Inflammatory macrophage (primary cell): ENCODE data around the gene SGF29.
"Not testable (repeated sequence)": the region's sequence is repeated elsewhere in the genome, so short reads cannot be mapped to it uniquely, and the experiment has no call there.

Source experiments
- DNase-seq, 2 donors: peaks; one replicate each; pipeline ENCODE4 v3.0.0-alpha.2; 2020 to 2022

The SGF29 gene

GRCh38 chr16:28566233-28566925 lies 12.7 kb downstream of the SGF29 start:
- DNase-seq = not testable (repeated sequence)

GRCh38 chr16:28567292-28567691 lies 13.6 kb downstream of the SGF29 start:
- DNase-seq = no peak

- DNase-seq = peak; percentile 32 to 55
Measured at GRCh38 chr16:28569021-28569420, 15.3 kb downstream of the SGF29 start.

GRCh38 chr16:28569968-28570752 lies 16.4 kb downstream of the SGF29 start:
- no peak for DNase-seq

GRCh38 chr16:28572696-28573510 lies 19.2 kb downstream of the SGF29 start:
- DNase-seq = peak; percentile 58 to 61

GRCh38 chr16:28573738-28574718 lies 20.3 kb downstream of the SGF29 start:
- DNase-seq = peak; percentile 26 to 46

GRCh38 chr16:28574925-28575324 lies 21.2 kb downstream of the SGF29 start:
- DNase-seq = no peak

GRCh38 chr16:28575446-28576109 lies 21.9 kb downstream of the SGF29 start:
- no peak for DNase-seq

- DNase-seq = no peak
Measured at GRCh38 chr16:28580726-28581315, 27.1 kb downstream of the SGF29 start.

GRCh38 chr16:28585674-28586073 lies 32.0 kb downstream of the SGF29 start:
- no peak for DNase-seq

- DNase-seq = no peak
Measured at GRCh38 chr16:28586466-28586865, 32.7 kb downstream of the SGF29 start.

- DNase-seq = no peak
Measured at GRCh38 chr16:28587386-28587785, 33.7 kb downstream of the SGF29 start.

- no peak for DNase-seq
Measured at GRCh38 chr16:28589069-28589468, 35.3 kb downstream of the SGF29 start.

GRCh38 chr16:28589930-28590329 lies 36.2 kb downstream of the SGF29 start:
- DNase-seq = no peak

- DNase-seq = no peak
Measured at GRCh38 chr16:28590384-28591340, 36.9 kb downstream of the SGF29 start.

GRCh38 chr16:28591355-28591754 lies 37.6 kb downstream of the SGF29 start:
- no peak for DNase-seq

- DNase-seq = no peak
Measured at GRCh38 chr16:28592511-28592910, 38.8 kb downstream of the SGF29 start.

- no peak for DNase-seq
Measured at GRCh38 chr16:28592979-28593553, 39.3 kb downstream of the SGF29 start.

GRCh38 chr16:28595451-28595850 lies 41.7 kb downstream of the SGF29 start:
- not testable (repeated sequence) for DNase-seq
